Measurements from ENCODE around the gene DCDC1. TPM values are rescaled to one million over a fixed set of nuclear protein-coding genes. Genes with fewer than 3 reads are reported as not detected.

DCDC1 gene
- total RNA-seq, 1 experiment from 2014 or later: 1.5 TPM

GRCh38 chr11:31327417-31327816 lies 42.1 kb downstream of the DCDC1 start:
- Histone ChIP-seq H3K4me2 (ENCODE audit: low read length) (no peak overlapping the region), H3K36me3 (ENCODE audit: control insufficient read depth in 1 of 2, insufficient read depth in 2 of 2, low read length in 2 of 2) (no peaks in the 10 kb centered on the region), H2AFZ (ENCODE audit: low read depth, low read length, poor library complexity, severe bottlenecking) (no peak overlapping the region), H3K27ac (ENCODE audit: low read depth, low read length) (no peak overlapping the region), H3K4me3 (replicated peaks in 1 of 2; ENCODE audit: low read depth in 1 of 2, low read length in 2 of 2) (no peak overlapping the region), H3K4me1 (ENCODE audit: control insufficient read depth in 1 of 2, insufficient read depth in 2 of 2, low read length in 2 of 2) (peaks cover 3 to 5% of the 10 kb centered on the region in 2 experiments; a peak in 2 of 4 replicates), H3K9me3 (ENCODE audit: control insufficient read depth in 1 of 2, insufficient read depth in 1 of 2, low read depth in 1 of 2, low read length in 2 of 2) (no peaks in the 10 kb centered on the region), H3K27me3 (ENCODE audit: insufficient read depth, low read length) (no peaks in the 10 kb centered on the region), H3K9me2 (ENCODE audit: insufficient read depth) (no peaks in the 10 kb centered on the region), H3K79me2 (ENCODE audit: insufficient read depth, low read length) (no peaks in the 10 kb centered on the region), H4K20me1 (ENCODE audit: insufficient read depth) (no peaks in the 10 kb centered on the region), H3K9ac (ENCODE audit: low read length) (no peak overlapping the region)
- RAD21 ChIA-PET (ENCODE audit: low non-redundant PET in 1 of 2, low total read pairs in 2 of 2, uncharacterized antibody in 2 of 2, unreplicated experiment in 2 of 2): no interaction called here
- intact Hi-C loops (cut with micrococcal nuclease): no loop called here
- BruUV-seq (replicated peaks): no TSS peak
- ATAC-seq: no peak
- POLR2A ChIA-PET: no interaction called here
- DNase-seq (ENCODE audit: low read depth, low spot score): no peak
- CTCF ChIA-PET: interaction anchor here (1.3 kb wide), 1 partner anchor 13 kb away, joined by 3 read pairs; no protein-coding TSS in a partner anchor
- no peak for TF ChIP-seq POLR2A (IDR thresholded peaks at IDR 0.05; ENCODE audit: borderline replicate concordance, extremely low read depth, insufficient read depth, insufficient read length)
- TF ChIP-seq, protein P1, sequence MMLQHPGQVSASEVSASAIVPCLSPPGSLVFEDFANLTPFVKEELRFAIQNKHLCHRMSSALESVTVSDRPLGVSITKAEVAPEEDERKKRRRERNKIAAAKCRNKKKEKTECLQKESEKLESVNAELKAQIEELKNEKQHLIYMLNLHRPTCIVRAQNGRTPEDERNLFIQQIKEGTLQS (IDR thresholded peaks at IDR 0.05): no peak
- no peak for TF ChIP-seq FOSL1 (IDR thresholded peaks at IDR 0.05; ENCODE audit: low read depth)
- no peak for TF ChIP-seq SRF (IDR thresholded peaks at IDR 0.05; ENCODE audit: low read depth)
- TF ChIP-seq SP1 (IDR thresholded peaks at IDR 0.05; ENCODE audit: low read depth): no peak
- no peak for TF ChIP-seq ZFX (IDR thresholded peaks at IDR 0.05)
- no peak for TF ChIP-seq ELF1 (IDR thresholded peaks at IDR 0.05; ENCODE audit: borderline replicate concordance, low read depth)
- TF ChIP-seq EZH2 (IDR thresholded peaks at IDR 0.05): no peak
- TF ChIP-seq, protein P2, sequence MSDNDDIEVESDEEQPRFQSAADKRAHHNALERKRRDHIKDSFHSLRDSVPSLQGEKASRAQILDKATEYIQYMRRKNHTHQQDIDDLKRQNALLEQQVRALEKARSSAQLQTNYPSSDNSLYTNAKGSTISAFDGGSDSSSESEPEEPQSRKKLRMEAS (IDR thresholded peaks at IDR 0.05): no peak
- no peak for TF ChIP-seq ZNF274 (IDR thresholded peaks at IDR 0.05; ENCODE audit: low read depth, low read length)
- TF ChIP-seq EGR1 (IDR thresholded peaks at IDR 0.05; ENCODE audit: low read depth): no peak
- no peak for TF ChIP-seq REST (IDR thresholded peaks at IDR 0.05; ENCODE audit: low read depth)
- no peak for TF ChIP-seq CEBPB (IDR thresholded peaks at IDR 0.05; ENCODE audit: low read depth)
- no peak for TF ChIP-seq RAD21 (IDR thresholded peaks at IDR 0.05; ENCODE audit: low read depth)
- TF ChIP-seq POLR2AphosphoS5 (IDR thresholded peaks at IDR 0.05; ENCODE audit: low read depth, low read length): no peak
- TF ChIP-seq, protein P3, sequence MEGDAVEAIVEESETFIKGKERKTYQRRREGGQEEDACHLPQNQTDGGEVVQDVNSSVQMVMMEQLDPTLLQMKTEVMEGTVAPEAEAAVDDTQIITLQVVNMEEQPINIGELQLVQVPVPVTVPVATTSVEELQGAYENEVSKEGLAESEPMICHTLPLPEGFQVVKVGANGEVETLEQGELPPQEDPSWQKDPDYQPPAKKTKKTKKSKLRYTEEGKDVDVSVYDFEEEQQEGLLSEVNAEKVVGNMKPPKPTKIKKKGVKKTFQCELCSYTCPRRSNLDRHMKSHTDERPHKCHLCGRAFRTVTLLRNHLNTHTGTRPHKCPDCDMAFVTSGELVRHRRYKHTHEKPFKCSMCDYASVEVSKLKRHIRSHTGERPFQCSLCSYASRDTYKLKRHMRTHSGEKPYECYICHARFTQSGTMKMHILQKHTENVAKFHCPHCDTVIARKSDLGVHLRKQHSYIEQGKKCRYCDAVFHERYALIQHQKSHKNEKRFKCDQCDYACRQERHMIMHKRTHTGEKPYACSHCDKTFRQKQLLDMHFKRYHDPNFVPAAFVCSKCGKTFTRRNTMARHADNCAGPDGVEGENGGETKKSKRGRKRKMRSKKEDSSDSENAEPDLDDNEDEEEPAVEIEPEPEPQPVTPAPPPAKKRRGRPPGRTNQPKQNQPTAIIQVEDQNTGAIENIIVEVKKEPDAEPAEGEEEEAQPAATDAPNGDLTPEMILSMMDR (IDR thresholded peaks at IDR 0.05 in 2 of 3, conservative IDR thresholded peaks at IDR 0.05 in 1 of 3; ENCODE audit: borderline replicate concordance in 1 of 3, insufficient read depth in 1 of 3, low read depth in 2 of 3, low read length in 2 of 3): no peak
- TF ChIP-seq YY1 (IDR thresholded peaks at IDR 0.05; ENCODE audit: extremely low read depth, insufficient replicate concordance, low read depth, low read length): no peak
- no peak for TF ChIP-seq TCF7L2 (IDR thresholded peaks at IDR 0.05; ENCODE audit: borderline replicate concordance, extremely low read depth, insufficient read depth, insufficient read length)
- no peak for TF ChIP-seq EZH2phosphoT487 (IDR thresholded peaks at IDR 0.05; ENCODE audit: borderline replicate concordance)
- no peak for TF ChIP-seq CBX3 (IDR thresholded peaks at IDR 0.05; ENCODE audit: low read depth)

All from HCT116 (cell line).